Aortic smooth muscle cell (primary cell): ENCODE data around the gene OR6X1. TPM values are rescaled to one million over a fixed set of nuclear protein-coding genes. Genes with fewer than 3 reads are reported as not detected.

Experiments
- total RNA-seq: library from RNA; depleted of rRNA; stranded (reverse); fragments of >200 nt; gene quantifications from 2 replicates; pipeline ENCODE4 v1.2.3, GENCODE V29; 2014

OR6X1 gene, protein sequence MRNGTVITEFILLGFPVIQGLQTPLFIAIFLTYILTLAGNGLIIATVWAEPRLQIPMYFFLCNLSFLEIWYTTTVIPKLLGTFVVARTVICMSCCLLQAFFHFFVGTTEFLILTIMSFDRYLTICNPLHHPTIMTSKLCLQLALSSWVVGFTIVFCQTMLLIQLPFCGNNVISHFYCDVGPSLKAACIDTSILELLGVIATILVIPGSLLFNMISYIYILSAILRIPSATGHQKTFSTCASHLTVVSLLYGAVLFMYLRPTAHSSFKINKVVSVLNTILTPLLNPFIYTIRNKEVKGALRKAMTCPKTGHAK
- total RNA-seq: not detected in 2 replicates

GRCh38 chr11:123754101-123754568 lies at the start of gene OR6X1:
OR6X1 (minus strand) TSS chr11:123754518; CDS start chr11:123754518, 0 bp downstream.

DNA sequence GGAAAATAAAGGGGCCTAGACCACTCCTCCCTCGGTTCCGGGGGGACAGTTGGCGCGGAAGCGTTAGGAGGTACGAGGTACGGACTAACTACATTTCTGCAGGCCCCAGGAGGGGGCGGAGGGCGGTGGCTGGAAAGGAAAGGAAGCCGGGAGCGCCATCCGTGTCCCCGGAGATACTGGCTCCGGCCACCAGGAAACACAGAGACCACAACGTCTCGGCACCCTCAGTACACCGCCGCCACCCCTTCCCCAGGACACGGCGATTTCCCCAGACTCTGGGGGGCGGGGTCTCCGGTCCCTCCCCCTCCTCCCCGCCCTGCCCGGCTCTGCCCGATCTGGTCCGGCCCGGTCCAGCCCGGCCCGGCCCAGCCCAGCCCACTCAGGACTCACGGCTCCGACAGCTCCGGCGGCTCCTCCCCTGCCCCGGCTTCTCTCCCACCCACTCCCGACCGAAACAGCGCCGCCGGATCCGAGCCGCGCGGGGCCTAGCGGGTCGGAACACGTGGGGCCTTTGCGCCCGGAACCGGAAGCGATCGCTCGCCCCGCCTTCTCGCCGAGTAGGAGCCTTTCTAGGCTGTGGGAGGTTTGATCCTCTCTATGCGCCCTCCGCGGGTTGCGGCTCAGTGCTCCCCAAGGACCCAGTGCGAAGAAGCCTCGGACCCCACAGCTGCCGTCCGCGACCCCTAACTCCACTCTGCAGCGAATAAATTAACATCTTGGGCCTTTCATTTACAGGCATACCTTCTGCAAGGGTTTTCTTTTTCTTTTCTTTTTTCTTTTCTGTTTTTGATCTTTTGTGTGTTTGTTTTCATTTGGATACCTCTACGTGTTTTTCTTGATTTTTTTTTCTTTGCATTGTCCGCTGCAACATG lies 12.9 kb downstream of the OR6X1 start, which contains the start of gene ZNF202:
Gene ZNF202 (minus strand): TSS at position 502 of the 872 bp plus-strand sequence. CDS start 10,772 bp downstream, outside the sequence.

Other genes with a start within 250 kb of the OR6X1 start
- 0.13 and 0.25 TPM in 2 replicates for gene SCN3B, start 99.9 kb downstream of the OR6X1 start, total RNA-seq
- gene ZNF202, start 12.9 kb downstream of the OR6X1 start, total RNA-seq: 4.7 and 5.0 TPM in 2 replicates
- gene OR6M1, start 51.8 kb upstream of the OR6X1 start, total RNA-seq: not detected in 2 replicates
- not detected in 2 replicates for gene TMEM225, start 131.2 kb upstream of the OR6X1 start, total RNA-seq
- gene OR8D4, start 147.6 kb upstream of the OR6X1 start, total RNA-seq: 0.06 TPM in 1 of 2 replicates, not detected in the other
- gene OR4D5, start 185.1 kb upstream of the OR6X1 start, total RNA-seq: not detected in 2 replicates
- gene OR6T1, start 189.3 kb upstream of the OR6X1 start, total RNA-seq: not detected in 2 replicates
- not detected in 2 replicates for gene OR10S1, start 223.3 kb upstream of the OR6X1 start, total RNA-seq
- gene OR10G6, start 240.6 kb upstream of the OR6X1 start, total RNA-seq: not detected in 2 replicates